ENCODE measurements around the gene PKD1.
"Not testable (repeated sequence)": the region's sequence is repeated elsewhere in the genome, so short reads cannot be mapped to it uniquely, and the experiment has no call there.

The PKD1 gene

DNA sequence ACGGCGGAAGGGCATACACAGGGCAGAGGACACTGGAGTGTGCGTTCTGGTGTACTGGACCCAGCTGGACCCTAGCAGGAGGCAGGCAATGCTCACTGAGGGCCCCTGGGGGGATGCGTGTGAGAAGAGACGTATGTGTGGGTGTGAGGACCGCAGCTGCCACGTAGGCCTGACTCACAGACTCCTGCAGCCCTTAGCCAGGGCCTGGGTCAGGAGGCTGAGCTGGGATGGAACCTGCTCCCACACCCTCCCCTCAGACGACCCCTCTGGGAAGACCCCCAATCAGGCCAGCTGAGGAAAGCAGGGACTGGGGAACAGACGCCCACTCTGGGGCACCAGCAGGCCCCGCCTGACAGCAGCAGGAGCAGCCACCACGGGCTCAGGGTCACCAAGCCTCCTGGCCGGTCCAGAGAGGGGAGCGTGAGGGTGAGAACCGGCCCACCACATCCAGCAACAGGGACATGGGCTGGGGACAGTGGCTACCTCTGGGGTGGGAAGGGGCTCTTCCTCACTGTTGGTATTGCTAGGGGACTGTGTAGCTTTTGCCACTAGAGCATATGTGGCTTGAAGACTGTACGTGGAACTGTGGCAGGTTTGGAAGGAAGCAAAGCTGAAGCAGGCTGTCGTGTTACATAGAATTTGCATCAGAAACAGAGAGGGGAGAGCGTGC lies 28.4 kb downstream of the PKD1 start:
- DNase-seq (ENCODE audit: low spot score), result peak; percentile 38

DNA sequence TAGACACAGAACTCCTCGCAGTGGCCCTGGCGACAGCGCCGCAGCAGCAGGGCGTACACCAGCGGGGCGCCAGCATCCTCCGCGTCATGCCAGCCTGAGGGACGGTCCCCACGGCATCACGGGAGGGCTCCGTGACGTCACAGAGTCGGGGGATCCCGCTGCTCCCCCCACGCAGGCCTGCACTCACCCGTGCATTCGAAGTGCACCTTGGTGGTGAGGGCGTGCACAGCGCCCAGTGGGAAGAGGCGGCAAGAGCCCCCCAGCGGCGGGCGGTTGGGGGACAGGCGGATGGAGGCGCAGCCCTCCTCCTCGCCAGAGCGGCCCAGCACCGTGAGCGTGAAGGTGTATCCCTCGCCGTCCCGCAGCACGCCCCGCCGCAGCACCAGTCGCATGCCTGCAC lies 29.5 kb downstream of the PKD1 start:
- DNase-seq (ENCODE audit: low spot score), result not testable (repeated sequence)

DNA sequence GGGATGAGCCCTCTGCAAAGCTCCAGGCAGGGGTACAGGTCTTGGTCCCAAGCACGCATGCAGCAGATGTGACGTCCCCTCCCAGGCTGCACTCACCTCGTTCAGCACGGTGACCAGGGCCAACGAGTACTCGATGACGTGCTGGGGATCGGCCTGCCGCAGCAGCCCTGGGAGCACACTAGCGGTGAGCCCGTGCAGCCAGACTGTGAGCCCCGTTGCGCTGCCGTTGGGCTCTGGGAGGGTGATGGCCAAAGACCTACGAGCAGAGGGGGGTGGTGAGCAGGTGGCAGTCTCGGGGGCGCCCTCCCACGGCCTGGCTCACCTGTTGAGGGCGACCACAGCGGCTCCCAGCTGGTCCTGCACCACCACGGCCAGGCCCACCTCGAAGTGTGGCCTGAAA lies 29.9 kb downstream of the PKD1 start:
- DNase-seq (ENCODE audit: low spot score), result not testable (repeated sequence)

DNA sequence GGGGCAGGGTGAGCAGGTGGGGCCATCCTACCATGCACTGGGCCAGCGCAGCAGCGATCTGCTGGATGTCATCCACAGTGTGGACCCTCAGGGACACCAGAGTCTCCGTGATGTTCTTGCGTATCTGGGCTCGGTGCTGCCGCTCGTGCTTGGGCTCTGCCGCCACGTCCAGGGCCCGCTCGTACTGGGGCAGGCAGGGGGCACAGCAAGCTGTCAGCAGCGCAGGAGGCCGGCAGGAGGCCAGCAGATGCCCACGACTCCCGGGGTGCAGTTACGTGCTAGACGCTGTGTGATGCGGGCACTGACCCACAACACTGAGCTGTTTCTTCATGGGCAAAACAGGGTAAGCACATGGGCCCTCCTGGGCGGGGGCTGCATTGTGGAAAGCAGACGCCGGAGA lies 30.4 kb downstream of the PKD1 start:
- not testable (repeated sequence) for DNase-seq (ENCODE audit: low spot score)

DNA sequence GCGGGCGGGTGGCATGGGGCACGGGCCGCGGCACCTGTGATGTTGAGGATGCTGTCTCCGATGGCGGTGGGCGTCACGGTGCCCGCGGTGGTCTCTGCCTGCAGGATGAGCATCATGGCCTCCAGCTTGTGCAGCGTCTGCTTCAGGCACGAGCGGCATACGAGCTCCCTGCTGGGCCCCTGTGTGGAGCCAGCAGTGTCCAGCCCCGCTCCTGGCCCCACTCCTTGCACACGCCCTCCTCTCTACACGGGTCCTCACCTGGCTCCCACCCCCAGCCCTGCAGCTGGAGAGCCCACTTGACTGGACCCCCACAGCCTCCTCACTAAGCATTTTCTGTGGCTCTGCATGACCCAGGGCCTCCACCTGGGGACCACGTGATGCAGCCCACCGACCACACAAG lies 31.2 kb downstream of the PKD1 start:
- not testable (repeated sequence) for DNase-seq (ENCODE audit: low spot score)

DNA sequence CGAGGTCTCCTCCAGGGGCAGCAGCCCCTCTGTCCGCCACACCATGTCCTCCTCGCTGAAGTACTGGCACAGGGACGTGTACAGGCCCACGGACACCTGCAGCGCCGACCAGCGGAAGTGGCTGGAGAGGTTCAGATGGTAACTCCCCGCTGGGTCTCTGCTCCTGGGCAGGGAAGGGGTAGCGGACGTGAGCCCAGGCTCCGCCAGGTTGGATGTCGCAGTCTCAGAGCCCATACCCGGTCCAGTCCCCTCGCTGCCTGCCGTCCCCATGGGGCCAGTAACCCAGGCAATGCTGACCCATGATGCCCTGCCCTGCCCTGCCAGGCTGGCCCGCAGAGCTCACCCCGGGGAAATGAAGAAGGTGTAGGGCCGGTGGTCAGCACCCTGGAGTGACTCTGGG lies 33.2 kb downstream of the PKD1 start:
- DNase-seq (ENCODE audit: low spot score), result no peak

DNA sequence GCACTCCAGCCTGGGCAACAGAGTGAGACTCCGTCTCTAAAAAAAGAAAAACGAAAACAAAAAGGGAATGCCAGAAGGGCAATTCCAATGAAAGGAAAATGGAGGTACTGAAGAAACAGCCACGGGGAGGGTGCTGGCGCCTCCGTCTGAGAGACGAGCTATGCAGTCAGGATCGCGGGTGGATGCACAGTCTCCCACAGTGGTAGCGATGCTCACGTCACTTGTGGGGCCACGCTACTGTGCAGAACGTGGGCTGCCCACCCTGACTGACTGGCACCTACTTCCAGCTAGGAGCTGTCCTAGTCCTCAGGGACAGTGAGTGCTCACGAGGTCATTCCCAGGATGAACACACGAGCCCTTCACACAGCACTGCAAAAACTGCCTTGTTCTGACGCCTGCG lies 34.1 kb downstream of the PKD1 start:
- not testable (repeated sequence) for DNase-seq (ENCODE audit: low spot score)

DNA sequence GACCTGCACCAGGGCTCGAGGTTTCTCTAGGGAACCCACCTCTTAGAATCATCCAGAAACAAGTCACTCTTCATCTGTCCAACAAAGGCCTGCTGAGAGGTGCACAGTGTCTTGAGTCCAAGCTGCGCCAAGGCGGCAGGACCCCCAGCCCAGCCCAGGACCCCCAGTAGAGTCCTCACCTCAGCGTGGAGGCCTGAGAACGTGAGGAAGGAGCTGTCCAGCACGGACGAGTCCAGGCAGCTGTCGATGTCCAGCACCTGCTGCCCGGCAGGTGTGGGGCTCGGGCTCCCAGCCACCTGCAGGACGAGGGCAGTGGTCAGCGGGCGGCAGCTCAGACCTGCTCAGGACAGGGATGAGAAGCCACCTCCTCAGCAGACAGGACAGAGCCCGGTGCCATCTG lies 38.0 kb downstream of the PKD1 start:
- not testable (repeated sequence) for DNase-seq (ENCODE audit: low spot score)

DNA sequence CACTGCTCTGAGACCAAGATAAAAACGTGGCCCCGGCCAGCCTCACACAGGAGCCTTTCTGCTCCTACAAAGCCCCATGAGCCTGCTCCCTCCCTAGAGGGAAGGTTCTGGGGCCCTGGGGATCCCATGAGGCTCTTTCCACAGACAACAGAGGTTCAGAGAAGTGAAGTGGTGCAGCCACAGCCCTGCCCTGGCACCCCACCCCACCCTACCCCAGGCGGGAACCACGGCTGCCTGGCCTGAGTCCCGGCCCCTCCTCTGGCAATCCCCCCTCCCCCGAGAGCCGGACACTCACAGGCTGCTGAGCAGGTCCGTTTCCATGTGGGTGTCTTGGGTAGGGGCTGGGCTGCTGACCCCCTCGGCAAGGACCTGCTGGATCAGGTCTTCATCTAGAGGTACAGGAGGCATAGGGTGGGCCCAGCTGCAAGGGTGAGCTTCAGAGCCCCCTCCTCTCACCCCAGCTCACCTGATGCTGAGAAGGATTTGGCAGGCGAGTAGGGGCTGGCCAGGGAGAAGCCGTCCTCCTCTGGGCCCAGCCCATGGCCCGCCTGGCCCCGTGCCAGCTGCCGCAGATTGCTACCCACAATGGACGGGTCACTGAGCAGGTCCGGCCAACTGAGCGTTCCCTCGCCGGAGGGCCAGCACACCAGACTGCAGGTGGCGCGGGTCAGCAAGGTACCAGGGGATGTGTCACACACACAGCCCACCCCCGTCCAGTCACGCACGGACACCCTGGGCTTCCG lies 38.7 kb downstream of the PKD1 start:
- no peak for DNase-seq (ENCODE audit: low spot score)

DNA sequence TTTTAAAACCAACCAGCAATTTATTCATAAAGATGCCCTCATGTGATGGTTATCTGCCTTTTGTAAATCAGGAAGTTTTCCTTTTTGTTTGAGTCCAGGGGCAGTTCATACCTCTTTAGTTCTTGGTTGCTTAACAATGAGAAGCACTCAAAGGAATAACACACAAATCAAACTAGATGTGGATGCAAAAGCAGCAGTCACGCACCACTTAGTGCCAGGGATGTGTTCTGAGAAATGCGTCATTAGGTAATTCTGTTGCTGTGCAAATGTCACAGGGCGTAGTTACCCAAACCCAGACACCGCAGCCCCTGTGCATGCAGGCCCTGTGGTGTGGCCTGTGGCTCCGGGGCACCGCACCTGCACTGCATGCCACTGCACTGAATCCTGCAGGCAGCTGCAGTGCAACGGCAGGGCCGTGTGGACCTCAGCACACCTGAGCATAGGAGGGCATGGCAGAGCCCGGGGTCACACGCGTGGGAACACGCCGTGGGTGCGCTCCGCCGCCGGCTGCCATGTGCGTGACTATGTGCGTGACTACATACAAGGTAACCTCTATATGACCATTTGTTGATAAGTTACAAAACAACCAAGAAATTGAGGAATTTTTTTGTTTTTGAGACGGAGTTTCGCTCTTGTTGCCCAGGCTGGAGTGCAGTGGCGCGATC lies 39.6 kb downstream of the PKD1 start:
- no peak for DNase-seq (ENCODE audit: low spot score)

DNA sequence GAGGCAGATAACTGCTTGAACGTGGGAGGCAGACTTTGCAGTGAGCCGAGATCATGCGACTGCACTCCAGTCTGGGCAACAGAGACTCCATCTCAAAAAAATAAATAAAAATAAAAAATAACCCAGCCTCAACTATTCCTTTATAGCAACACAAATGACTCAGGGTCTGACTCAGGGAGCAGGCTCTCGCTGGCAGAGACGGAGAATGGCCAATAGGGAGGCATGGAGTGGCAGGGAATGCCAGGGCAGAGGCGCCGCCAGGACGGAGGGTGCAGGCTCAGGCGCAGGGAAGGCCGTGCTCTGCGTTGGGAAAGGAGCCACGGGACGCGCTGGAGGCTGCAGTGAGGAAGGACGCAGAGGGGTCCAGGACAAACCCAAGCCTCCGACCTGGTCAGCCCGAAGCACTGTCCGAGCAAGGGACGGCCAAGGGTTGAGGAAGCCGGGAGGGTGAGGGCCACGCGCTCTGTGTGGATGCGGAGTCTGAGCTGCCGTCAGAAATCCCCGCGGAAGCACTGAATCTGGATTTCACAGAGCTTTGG lies 40.3 kb downstream of the PKD1 start:
- DNase-seq (ENCODE audit: low spot score), result peak; percentile 36

DNA sequence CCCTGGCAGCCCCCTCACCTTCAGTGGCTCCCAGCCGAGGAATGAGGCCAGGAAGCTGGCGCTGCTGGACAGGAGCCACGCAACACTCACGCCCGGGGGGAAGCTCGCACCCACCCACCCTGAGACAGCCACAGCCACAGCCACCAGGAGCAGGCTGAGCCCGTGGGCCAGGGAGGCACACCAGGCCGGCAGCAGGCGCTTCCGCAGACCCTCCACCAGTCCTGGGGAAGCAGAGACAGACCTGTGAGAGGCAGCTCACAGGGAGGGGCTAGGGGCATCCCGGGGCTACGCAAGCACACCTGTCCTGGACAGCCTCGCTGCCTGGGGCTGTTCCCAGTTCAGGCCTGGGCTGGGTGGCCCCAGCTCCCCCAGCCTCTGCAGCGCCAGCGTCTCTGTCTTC lies 41.9 kb downstream of the PKD1 start:
- no peak for DNase-seq (ENCODE audit: low spot score)

DNA sequence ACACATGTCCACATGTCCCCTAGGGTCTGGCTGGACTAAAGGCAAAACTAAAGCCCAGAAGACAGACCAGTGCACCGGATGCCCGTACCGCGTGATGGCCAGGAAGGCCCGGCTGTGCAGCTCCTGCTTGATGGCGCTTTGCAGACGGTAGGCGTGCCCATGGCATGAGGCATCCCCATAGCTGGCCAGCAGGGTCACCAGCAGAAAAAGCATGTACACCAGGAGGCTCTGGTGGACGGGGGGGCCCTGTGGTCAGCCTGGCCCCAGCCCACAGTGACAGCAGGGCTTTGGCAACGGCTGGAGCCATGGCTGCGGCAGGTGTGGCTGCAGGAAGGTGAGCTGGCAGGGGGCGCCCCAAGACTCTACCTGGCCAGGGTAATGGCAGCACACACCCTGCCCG lies 42.8 kb downstream of the PKD1 start:
- DNase-seq (ENCODE audit: low spot score), result no peak

DNA sequence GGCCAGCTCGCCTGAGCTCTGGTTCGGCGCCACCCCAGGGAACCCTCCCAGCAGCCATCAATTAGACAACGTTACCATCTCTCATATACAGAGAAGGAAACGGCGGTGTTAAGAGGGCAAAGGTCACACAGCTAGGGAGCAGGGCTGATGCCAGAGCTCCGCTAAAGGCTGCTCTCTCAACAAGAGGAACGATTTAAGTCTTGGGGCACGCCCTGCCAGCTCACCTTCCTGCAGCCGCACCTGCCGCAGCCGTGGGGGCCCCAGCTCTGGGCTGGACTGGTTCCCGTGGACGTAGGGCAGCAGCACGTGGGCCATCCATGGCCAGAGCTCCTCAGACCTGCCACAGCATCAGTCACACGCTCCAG lies 43.5 kb downstream of the PKD1 start:
- DNase-seq (ENCODE audit: low spot score), result no peak

DNA sequence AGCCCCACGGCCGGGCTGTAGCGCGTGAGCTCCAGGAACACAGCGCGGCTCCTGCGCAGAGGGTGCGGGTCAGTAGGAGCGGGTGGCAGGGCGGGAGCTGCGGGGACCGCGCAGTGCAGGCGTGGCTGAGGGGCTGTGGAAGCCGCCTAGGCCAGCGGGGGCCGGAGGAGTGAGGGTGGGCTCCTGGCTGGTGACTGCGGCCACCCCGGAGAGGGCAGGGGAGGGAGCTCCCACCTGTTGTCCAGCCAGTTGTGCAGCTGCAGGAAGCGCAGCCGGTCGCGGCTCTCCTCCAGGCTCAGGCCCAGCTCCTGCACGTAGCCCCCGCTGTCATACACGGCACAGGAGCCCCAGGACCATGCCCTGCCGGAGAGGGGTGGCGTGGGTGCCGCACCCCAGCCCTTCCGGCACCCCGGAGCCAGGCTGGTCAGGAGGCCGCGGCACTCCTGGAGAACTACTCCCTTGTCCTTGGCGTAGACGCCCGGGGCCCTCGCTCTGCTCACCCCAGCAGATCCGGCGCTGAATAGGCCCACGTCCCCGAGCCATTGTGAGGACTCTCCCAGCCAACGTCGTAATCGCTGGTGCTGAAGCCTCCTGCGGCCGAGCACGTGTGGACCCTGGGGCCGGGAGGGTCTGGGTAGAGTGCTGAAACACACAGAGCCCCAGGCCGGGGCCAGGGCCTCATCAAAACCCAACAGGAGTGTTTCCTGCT lies 44.0 kb downstream of the PKD1 start:
- DNase-seq (ENCODE audit: low spot score), result no peak

DNA sequence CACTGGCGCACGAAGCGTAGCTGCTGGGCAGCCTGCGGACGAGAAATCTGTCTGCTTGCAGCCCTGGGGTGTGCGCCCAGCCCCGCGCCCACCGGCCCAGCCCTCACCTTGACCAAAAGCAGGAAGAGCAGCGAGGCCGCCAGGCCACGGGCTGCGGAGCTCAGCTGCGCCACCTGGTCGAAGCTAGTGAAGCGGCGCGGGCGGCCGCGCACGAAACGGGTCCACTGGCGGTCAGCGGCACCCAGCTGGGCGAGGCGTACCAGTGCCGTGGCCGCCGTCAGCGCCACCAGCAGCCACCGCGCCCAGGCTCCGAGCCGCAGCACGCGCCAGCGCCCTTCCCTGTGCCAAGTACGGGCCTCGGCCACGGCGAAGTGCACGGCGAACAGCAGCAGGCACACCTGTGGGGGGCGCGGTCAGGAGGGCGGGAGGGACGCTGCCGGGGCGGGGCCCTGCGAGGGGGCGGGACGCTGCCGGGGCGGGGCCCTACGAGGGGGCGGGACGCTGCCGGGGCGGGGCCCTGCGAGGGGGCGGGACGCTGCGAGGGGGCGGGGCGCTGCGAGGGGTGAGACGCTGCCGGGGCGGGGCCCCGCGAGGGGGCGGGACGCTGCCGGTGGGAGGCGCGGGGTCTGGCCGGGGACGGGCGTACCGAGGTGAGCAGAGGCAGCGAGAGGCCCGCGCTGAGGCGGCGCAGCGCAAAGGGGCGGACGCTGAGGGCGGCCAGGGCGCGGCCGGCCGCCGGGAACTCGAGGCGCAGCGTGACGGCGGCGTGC lies 44.7 kb downstream of the PKD1 start:
- no peak for DNase-seq (ENCODE audit: low spot score)

DNA sequence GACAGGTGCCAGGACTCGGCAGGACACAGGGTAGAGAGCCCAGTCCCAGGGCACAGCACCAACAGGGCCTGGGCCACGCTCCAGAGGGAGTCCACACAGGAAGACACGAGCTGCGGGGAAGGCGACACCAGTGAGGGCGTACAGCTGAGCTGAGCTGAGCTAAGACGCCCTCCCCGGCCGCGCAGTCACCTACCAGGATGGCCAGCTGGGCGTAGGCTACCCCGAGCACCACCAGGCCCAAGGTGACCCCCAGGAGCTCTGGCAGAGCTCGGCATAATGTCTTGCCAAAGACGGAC lies 45.3 kb downstream of the PKD1 start:
- DNase-seq (ENCODE audit: low spot score), result no peak

DNA sequence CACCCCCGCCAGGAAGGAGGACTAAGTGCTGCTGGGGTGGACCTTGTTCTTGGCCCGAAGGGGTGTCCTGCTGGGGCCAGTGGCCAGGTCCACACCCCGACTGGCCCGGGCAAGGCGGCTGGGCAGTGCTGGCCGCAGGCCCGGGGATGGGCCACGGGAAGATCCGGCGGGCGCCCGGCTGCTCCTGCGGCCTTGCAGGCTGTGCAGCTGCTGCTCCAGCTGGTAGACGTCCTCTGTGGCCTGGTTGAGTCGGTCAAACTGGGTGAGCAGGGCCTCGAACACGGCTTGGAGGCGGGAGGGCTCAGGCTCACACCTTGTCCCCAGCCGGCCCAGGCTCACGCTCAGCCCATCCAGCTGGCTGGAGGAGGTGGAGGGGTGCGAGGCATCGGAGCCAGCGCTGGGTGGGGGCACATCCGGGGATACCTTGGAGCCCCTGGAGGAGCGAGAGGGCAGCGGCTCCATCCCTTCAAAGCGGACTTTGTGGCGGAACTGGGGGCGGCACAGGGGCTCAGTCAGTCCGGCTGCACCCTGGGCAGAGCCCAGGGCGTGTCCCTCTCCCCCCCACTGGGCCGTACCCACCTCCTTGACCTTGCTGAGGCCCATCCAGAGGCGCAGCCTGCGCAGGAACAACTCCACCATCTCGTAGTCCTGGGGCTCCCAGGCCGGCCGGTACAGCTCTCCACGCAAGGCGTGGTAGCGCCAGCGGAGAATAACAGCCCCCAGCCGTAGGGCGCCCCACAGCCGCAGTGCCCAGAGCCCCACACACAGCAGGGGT lies 45.8 kb downstream of the PKD1 start:
- DNase-seq (ENCODE audit: low spot score), result no peak

DNA sequence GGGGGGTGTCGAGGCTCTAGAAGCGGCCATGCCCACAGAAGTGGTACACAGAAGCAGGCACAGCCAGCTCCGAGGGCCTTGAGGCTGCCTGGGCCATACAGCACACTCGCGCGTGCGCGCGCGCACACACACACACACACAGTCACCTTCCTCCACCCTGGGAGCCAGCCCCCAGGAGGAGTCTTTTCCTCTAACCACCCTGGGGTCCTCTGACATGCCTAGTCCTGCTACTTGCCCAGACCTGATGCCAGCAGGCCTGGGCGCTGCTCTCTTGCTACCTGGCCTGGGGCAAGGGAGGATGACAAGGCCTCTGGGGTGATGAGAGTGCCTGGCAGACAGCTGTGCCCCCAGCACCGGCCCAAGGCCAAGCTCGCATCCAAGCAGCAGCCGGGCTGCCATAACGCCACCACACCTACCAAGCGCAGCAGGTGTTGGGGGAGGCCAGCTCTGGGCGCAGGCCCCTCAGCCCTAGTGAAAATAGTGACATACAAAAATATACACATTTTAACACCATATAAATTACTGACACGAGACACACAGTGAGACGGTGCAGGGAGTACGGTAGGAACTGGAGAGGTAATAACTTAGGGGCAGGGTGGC lies 46.8 kb downstream of the PKD1 start:
- DNase-seq (ENCODE audit: low spot score), result no peak

DNA sequence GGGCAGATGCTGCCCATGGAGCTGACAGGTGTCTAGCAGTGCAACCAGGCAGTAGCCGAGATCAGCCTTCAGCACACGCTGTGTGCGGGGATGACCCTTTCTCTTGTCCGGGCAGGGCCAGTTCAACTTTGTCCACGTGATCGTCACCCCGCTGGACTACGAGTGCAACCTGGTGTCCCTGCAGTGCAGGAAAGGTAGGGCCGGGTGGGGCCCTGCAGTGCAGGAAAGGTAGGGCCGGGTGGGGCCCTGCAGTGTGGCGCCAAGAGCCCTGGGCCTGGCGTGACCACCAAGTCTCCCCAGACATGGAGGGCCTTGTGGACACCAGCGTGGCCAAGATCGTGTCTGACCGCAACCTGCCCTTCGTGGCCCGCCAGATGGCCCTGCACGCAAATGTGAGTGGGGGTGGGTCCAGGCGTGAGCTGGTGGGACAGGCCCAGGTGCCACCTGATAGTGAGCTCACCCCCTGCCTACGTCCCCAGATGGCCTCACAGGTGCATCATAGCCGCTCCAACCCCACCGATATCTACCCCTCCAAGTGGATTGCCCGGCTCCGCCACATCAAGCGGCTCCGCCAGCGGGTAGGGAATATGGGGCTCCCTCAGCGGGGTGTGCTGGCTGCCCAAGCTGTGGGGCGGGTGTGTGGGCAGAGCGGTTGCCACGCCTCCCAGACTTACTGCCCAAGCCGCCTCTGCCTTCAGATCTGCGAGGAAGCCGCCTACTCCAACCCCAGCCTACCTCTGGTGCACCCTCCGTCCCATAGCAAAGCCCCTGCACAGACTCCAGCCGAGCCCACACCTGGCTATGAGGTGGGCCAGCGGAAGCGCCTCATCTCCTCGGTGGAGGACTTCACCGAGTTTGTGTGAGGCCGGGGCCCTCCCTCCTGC lies 47.7 kb downstream of the PKD1 start:
- no peak for DNase-seq (ENCODE audit: low spot score)

Data from RKO (cell line).